ENCODE results near the gene TMC2.
A peak's percentile ranks its signal among the peaks of the same experiment; 100 is the strongest.
"Not testable (repeated sequence)": the region's sequence is repeated elsewhere in the genome, so short reads cannot be mapped to it uniquely, and the experiment has no call there.

The TMC2 gene

GRCh38 chr20:2671977-2672376, 135.6 kb downstream of the TMC2 start:
- no peak overlapping the region for H3K27ac Mint-ChIP-seq (ENCODE audit: low read depth)
- no peaks in the 10 kb centered on the region for H3K9me3 Mint-ChIP-seq
- H3K27me3 Mint-ChIP-seq: no peaks in the 10 kb centered on the region
- H3K4me1 Mint-ChIP-seq: no peaks in the 10 kb centered on the region
- DNase-seq (ENCODE audit: low spot score in 2 of 2) (no peak), ATAC-seq (replicated peaks; ENCODE audit: extremely low read depth, poor library complexity, severe bottlenecking) (no peak)
- no peak overlapping the region for H3K4me3 Mint-ChIP-seq
- H3K36me3 Mint-ChIP-seq (ENCODE audit: insufficient read depth): no peaks in the 10 kb centered on the region

- Mint-ChIP-seq H3K36me3 (ENCODE audit: insufficient read depth) (no peaks in the 10 kb centered on the region), H3K4me1 (no peaks in the 10 kb centered on the region), H3K4me3 (no peak overlapping the region), H3K27ac (ENCODE audit: low read depth) (no peak overlapping the region), H3K9me3 (no peaks in the 10 kb centered on the region), H3K27me3 (no peaks in the 10 kb centered on the region)
- no peak for DNase-seq (ENCODE audit: low spot score in 2 of 2)
- ATAC-seq (replicated peaks; ENCODE audit: extremely low read depth, poor library complexity, severe bottlenecking): no peak
Observed at GRCh38 chr20:2672446-2672845, 136.1 kb downstream of the TMC2 start.

- no peak for ATAC-seq (replicated peaks; ENCODE audit: extremely low read depth, poor library complexity, severe bottlenecking)
- Mint-ChIP-seq H3K4me1 (no peaks in the 10 kb centered on the region), H3K36me3 (ENCODE audit: insufficient read depth) (no peaks in the 10 kb centered on the region), H3K4me3 (no peak overlapping the region), H3K9me3 (no peaks in the 10 kb centered on the region), H3K27me3 (no peaks in the 10 kb centered on the region), H3K27ac (ENCODE audit: low read depth) (no peak overlapping the region)
- no peak for DNase-seq (ENCODE audit: low spot score in 2 of 2)
Observed at GRCh38 chr20:2673453-2673852, 137.1 kb downstream of the TMC2 start.

- ATAC-seq (replicated peaks; ENCODE audit: extremely low read depth, poor library complexity, severe bottlenecking) (no peak), DNase-seq (ENCODE audit: low spot score in 2 of 2) (no peak)
- Mint-ChIP-seq H3K27me3 (peaks cover 40% of the 10 kb centered on the region), H3K9me3 (no peaks in the 10 kb centered on the region), H3K4me3 (no peak overlapping the region), H3K27ac (ENCODE audit: low read depth) (no peak overlapping the region), H3K36me3 (ENCODE audit: insufficient read depth) (peaks cover 3% of the 10 kb centered on the region), H3K4me1 (no peaks in the 10 kb centered on the region)
Observed at GRCh38 chr20:2680046-2680445, 143.7 kb downstream of the TMC2 start.

- H3K4me1 Mint-ChIP-seq; H3K27ac Mint-ChIP-seq (ENCODE audit: low read depth); DNase-seq (ENCODE audit: low spot score in 2 of 2); H3K4me3 Mint-ChIP-seq; H3K36me3 Mint-ChIP-seq (ENCODE audit: insufficient read depth); ATAC-seq (replicated peaks; ENCODE audit: extremely low read depth, poor library complexity, severe bottlenecking); H3K9me3 Mint-ChIP-seq: not testable (repeated sequence)
- peaks cover 40% of the 10 kb centered on the region for H3K27me3 Mint-ChIP-seq
Observed at GRCh38 chr20:2682040-2682439, 145.7 kb downstream of the TMC2 start.

- ATAC-seq (replicated peaks; ENCODE audit: extremely low read depth, poor library complexity, severe bottlenecking); H3K4me3 Mint-ChIP-seq; H3K9me3 Mint-ChIP-seq; DNase-seq (ENCODE audit: low spot score in 2 of 2); H3K27ac Mint-ChIP-seq (ENCODE audit: low read depth); H3K36me3 Mint-ChIP-seq (ENCODE audit: insufficient read depth): not testable (repeated sequence)
- Mint-ChIP-seq H3K27me3 (peaks cover 36% of the 10 kb centered on the region), H3K4me1 (peaks cover 18% of the 10 kb centered on the region)
Observed at GRCh38 chr20:2684817-2685216, 148.4 kb downstream of the TMC2 start.

- no peaks in the 10 kb centered on the region for H3K9me3 Mint-ChIP-seq
- H3K36me3 Mint-ChIP-seq (ENCODE audit: insufficient read depth): peaks cover 9% of the 10 kb centered on the region
- H3K27ac Mint-ChIP-seq (ENCODE audit: low read depth): no peak overlapping the region
- no peak for ATAC-seq (replicated peaks; ENCODE audit: extremely low read depth, poor library complexity, severe bottlenecking)
- DNase-seq (ENCODE audit: low spot score in 2 of 2): no peak
- H3K27me3 Mint-ChIP-seq: peaks cover 25% of the 10 kb centered on the region
- H3K4me1 Mint-ChIP-seq: peaks cover 34% of the 10 kb centered on the region
- H3K4me3 Mint-ChIP-seq: peak overlapping the region; percentile 39
Observed at GRCh38 chr20:2687514-2687913, 151.1 kb downstream of the TMC2 start.

GRCh38 chr20:2688041-2688591, 151.7 kb downstream of the TMC2 start:
- Mint-ChIP-seq H3K4me1 (peaks cover 34% of the 10 kb centered on the region), H3K36me3 (ENCODE audit: insufficient read depth) (peaks cover 8% of the 10 kb centered on the region), H3K27ac (ENCODE audit: low read depth) (no peak overlapping the region), H3K9me3 (no peaks in the 10 kb centered on the region), H3K4me3 (peak overlapping the region; percentile 39), H3K27me3 (peaks cover 19% of the 10 kb centered on the region)
- ATAC-seq (replicated peaks; ENCODE audit: extremely low read depth, poor library complexity, severe bottlenecking) (peak; percentile 91), DNase-seq (ENCODE audit: low spot score in 2 of 2) (peak; percentile 72 to 83)

- DNase-seq (ENCODE audit: low spot score in 2 of 2): no peak
- Mint-ChIP-seq H3K4me3 (no peak overlapping the region), H3K4me1 (peaks cover 34% of the 10 kb centered on the region), H3K27me3 (peaks cover 27% of the 10 kb centered on the region), H3K9me3 (no peaks in the 10 kb centered on the region), H3K27ac (ENCODE audit: low read depth) (no peak overlapping the region), H3K36me3 (ENCODE audit: insufficient read depth) (peaks cover 6% of the 10 kb centered on the region)
- ATAC-seq (replicated peaks; ENCODE audit: extremely low read depth, poor library complexity, severe bottlenecking): no peak
Observed at GRCh38 chr20:2690213-2690612, 153.8 kb downstream of the TMC2 start.

- peaks cover 32% of the 10 kb centered on the region for H3K27me3 Mint-ChIP-seq
- peaks cover 6% of the 10 kb centered on the region for H3K36me3 Mint-ChIP-seq (ENCODE audit: insufficient read depth)
- peaks cover 34% of the 10 kb centered on the region for H3K4me1 Mint-ChIP-seq
- no peaks in the 10 kb centered on the region for H3K9me3 Mint-ChIP-seq
- no peak overlapping the region for H3K27ac Mint-ChIP-seq (ENCODE audit: low read depth)
- no peak for DNase-seq (ENCODE audit: low spot score in 2 of 2)
- H3K4me3 Mint-ChIP-seq: peak overlapping the region; percentile 88
- no peak for ATAC-seq (replicated peaks; ENCODE audit: extremely low read depth, poor library complexity, severe bottlenecking)
Observed at GRCh38 chr20:2690718-2691117, 154.3 kb downstream of the TMC2 start.

GRCh38 chr20:2691127-2691526, 154.8 kb downstream of the TMC2 start:
- H3K27me3 Mint-ChIP-seq: peaks cover 36% of the 10 kb centered on the region
- peak overlapping the region; percentile 86 for H3K27ac Mint-ChIP-seq (ENCODE audit: low read depth)
- DNase-seq (ENCODE audit: low spot score in 2 of 2) (no peak), ATAC-seq (replicated peaks; ENCODE audit: extremely low read depth, poor library complexity, severe bottlenecking) (no peak)
- peaks cover 6% of the 10 kb centered on the region for H3K36me3 Mint-ChIP-seq (ENCODE audit: insufficient read depth)
- H3K9me3 Mint-ChIP-seq: no peaks in the 10 kb centered on the region
- H3K4me3 Mint-ChIP-seq: peak overlapping the region; percentile 88
- H3K4me1 Mint-ChIP-seq: peaks cover 34% of the 10 kb centered on the region
